HG03108 (cell line): Measurements from ENCODE around the gene PIAS2.
"Not testable (repeated sequence)": the region's sequence is repeated elsewhere in the genome, so short reads cannot be mapped to it uniquely, and the experiment has no call there.

Source experiments
- ATAC-seq: cut with Tn5 transposase; IDR thresholded peaks from one replicate; pipeline ENCODE4 v1.9.1; 2021; ENCODE audit warnings: moderate library complexity; ENCODE audit not compliant: unreplicated experiment

The PIAS2 gene

DNA sequence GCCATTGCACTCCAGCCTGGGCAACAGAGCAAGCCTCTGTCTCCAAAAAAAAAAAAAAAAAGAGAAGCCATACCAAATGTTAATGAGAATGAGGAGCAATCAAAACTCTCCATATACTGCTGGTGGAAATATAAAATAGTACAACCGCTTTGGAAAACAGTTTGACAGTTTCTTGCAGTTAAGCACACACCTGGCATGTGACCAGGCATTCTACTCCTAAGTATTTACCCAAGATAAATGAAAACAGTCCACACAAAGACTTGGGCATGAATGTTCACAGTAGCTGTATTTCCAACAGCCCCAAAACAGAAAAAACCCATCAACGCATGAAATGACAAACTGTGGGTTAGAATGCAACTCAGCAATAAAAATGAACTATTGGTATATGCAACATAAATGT lies 84.5 kb downstream of the PIAS2 start:
- ATAC-seq, result no peak

GRCh38 chr18:46832422-46832821 lies 84.9 kb downstream of the PIAS2 start:
- not testable (repeated sequence) for ATAC-seq

DNA sequence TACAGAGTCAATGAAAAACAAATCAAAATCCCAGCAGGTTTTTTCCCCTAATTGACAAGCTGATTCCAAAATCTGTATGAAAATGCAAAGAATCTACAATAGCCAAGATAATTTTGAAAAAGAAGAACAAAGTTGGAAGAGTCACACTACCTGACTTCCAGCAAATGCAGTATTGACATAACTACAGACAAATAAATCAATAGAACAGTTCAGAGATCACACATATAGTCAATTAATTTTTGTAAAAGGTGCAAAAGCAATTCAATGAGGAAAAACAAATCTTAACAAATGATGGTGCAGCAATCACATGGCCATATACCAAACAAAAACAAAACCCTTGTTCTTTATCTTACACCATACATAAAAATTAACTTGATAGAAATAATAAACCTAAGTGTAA lies 85.9 kb downstream of the PIAS2 start:
- no peak for ATAC-seq

DNA sequence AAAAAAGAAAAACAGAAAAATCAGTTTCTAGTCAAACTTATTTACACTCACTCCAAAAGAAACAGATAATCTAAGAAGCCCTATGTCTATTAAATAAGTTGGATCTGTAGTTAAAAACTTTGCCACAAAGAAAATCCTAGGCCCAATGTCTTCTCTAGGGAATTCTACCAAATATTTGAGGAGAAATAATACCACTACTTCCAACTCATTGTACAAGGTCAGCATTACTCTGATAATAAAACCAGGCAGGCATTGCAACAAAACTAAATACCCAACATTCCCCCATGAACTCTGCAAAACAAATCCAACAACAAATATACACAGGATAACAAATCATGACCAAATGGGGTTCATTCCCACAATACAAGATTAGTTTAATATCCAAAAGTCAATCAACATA lies 86.7 kb downstream of the PIAS2 start:
- no peak for ATAC-seq

DNA sequence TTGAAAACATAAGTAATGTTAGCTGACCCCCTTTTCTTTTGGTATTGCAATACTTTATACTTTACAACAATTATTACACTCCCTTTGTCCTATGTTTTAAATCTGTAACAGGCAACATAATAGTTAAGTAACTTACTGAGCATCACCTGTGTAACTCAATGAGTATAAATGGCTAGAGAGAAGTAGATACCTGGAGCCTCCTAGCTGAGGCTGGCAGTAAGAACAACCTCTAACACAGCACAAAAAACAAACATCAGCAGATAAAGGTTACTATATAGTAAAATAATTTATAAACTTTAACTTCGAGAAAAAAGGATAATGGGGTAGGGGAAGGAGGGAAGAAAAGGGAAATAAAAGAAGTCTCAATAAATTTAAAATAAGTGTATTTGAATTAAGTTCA lies 87.4 kb downstream of the PIAS2 start:
- ATAC-seq, result no peak

GRCh38 chr18:46829531-46829930 lies 87.8 kb downstream of the PIAS2 start:
- ATAC-seq, result no peak

- no peak for ATAC-seq
Observed at GRCh38 chr18:46821856-46822711, 95.2 kb downstream of the PIAS2 start.

GRCh38 chr18:46820863-46821262 lies 96.4 kb downstream of the PIAS2 start:
- ATAC-seq, result no peak

GRCh38 chr18:46815661-46816060 lies 101.6 kb downstream of the PIAS2 start:
- no peak for ATAC-seq

DNA sequence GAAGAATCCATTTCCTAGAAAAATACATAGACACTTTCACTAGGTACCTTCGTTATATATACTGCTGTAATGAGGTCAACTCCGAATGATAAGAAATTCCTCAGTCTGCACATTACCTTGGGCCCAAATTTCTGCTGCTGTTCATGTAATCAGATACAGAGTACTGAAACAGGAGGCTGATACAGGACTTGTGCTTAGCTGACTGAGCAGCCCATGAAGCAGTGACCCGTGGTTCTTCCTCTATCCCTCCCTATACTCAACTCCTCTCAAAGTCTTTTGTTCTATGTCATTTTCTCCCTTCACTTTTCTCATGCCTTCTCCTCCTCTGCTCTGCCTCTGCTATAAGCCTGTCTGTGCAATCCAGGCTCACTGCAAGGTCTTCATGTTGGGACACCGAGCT lies 102.9 kb downstream of the PIAS2 start:
- ATAC-seq, result no peak

DNA sequence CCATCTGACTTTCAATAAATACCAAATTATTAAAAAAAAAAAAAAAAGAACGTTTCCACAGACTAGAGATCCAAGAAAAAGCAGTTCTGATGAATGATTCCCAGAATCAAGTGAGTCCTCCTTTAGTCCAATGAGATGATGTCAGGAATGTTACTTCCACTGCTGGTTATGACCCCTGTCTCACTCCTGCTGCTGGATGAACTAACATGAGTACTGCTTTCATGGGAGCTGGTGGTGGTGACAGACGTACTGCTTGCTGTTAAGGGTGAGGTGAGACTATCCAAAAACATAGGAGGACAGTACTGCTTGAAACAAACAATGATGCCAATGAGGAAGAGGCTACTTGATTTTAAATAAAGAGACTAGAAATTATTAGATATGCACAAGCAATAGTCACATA lies 105.0 kb downstream of the PIAS2 start:
- no peak for ATAC-seq

DNA sequence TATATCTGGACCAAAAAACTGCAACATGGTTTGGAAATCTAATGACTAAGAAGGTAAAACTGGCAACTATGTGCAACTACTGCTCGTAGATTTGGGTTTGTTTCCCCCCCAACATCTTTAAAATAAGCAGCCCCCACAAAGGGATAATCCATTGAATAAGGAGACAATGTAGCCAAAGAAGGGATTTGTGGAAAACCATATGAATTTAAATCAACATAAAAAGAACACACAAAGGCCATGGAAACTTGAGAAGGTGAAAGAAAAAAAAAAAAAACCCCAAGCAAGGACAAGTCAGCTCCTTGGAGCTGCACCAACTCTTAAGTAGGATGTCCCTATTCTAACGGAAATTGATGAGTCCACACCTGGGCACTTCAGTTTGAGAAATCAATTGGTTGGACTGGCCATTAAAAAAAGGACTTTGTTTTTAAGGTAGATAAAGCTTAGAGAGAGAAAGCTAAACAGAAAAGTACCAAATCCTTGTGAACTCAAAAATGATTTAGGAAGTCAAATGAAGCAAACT lies 106.8 kb downstream of the PIAS2 start:
- no peak for ATAC-seq

DNA sequence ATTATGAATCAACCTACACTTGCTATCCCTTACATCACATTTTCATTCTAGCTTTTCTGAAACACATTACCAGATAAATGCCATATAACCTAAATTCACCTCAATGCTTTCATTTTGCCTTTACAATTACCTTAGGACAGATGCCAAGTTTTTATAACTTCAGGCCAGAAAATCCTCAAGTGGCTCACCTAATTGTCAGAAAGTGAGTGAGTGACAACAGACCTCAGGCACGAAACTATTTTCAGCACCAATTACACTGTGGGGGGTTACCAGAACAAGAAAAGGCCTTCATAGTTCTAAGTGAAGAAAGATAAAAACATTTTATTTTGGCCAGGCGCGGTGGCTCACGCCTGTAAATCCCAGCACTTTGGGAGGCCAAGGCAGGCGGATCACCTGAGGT lies 108.2 kb downstream of the PIAS2 start:
- no peak for ATAC-seq

- not testable (repeated sequence) for ATAC-seq
Observed at GRCh38 chr18:46795945-46796344, 121.4 kb downstream of the PIAS2 start.

GRCh38 chr18:46794607-46795006 lies 122.7 kb downstream of the PIAS2 start:
- ATAC-seq, result no peak

- no peak for ATAC-seq
Observed at GRCh38 chr18:46793565-46793964, 123.7 kb downstream of the PIAS2 start.

- no peak for ATAC-seq
Observed at GRCh38 chr18:46789088-46789487, 128.2 kb downstream of the PIAS2 start.

DNA sequence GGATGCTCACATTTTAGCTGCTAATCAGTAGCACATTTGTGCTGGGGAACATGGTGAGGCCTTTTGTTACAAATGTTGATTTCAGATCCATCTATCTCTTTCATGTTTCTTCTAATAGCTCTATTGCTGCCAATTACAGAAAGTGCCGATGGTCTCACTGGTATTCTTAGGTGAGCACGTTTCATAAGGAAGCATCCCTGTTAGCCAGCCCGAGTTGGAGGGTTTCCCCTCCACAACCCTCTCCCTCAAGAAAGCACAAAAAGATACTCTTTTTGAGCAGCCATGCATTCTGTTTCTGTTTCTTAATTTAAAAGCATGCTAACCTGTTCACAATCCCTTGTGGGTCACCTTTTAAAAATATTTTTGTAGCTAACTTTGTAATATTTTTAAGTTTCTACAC lies 129.6 kb downstream of the PIAS2 start:
- ATAC-seq, result no peak

DNA sequence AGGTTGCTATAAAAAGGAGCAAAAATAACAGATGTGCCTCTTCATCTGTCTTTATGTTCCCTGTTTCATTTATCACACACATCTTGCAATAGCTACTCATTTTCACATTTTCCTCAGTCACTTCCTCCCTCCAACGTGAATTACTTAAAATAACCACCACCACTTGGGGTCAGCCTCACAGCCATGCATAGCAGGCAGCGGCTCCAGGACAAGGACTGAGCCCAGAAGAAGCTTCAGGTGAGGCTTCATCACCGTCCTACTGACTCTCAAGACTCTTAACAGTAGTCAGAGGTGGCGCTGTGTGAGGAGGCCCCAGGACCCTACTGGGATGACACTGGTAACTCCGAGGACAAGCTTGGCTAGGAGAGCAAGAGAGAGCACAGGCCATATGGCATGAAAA lies 144.9 kb downstream of the PIAS2 start:
- ATAC-seq, result no peak

GRCh38 chr18:46771141-46771540 lies 146.2 kb downstream of the PIAS2 start:
- no peak for ATAC-seq

GRCh38 chr18:46770708-46771107 lies 146.6 kb downstream of the PIAS2 start:
- ATAC-seq, result no peak

DNA sequence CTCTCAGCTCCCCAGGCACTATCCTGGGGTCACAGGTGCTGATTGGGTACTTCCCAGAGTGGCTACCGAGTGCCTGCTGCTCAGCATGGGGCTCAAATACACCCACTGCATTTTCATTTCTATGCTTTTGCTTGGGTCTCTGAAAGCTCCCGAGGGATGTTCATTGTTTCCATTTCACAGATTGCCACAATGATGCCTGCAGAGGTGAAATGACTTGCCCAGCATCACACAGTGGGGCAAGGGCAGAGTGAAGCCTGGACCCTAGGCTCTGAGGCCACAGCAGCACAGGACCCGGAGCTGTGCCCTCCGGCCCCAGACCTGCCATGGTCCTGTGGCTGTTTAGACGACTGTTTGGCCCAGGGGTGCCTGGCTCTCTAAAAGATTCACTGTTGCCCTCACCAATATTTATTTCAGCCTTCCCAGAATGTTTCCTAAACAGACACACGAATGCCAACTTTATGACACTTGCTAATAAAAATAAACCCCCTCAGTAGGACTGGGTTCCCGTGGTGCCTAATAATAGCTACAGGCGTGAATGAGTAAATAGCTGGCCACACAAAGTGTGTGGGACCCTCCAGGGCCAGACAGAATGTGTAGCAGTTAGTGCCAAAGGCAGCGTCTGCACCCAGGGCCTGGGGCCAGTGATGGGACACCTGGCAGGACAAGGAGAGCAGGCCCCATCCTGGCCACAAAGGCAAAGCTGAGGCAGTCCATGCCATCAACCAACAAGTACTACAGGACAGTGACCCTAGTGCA lies 149.0 kb downstream of the PIAS2 start:
- ATAC-seq, result no peak
